SK-N-SH (cell line): ENCODE results near the gene BBIP1.

Experiments used
- EZH2phosphoT487 ChIP-seq: fragments of 200-600 bp; sonication (generic); IDR thresholded peaks from 2 replicates; pipeline ENCODE4 v1.6.1; 2017; ENCODE audit warnings: low read depth, mixed run types, mild to moderate bottlenecking, antibody characterized with exemption, moderate library complexity, borderline replicate concordance
- POLR2AphosphoS5 ChIP-seq: IDR thresholded peaks from 2 replicates; pipeline ENCODE4 v1.6.1; 2012; ENCODE audit warnings: low read depth, low read length
- SMC3 ChIP-seq: IDR thresholded peaks from 2 replicates; pipeline ENCODE4 v1.6.1; 2012; ENCODE audit warnings: low read depth, low read length, improper control_type of control experiment
- TAF1 ChIP-seq: IDR thresholded peaks from 2 replicates; pipeline ENCODE4 v1.6.1; 2012; ENCODE audit warnings: low read depth, mild to moderate bottlenecking, low read length, moderate library complexity, borderline replicate concordance
- TCF12 ChIP-seq: IDR thresholded peaks from 2 replicates; pipeline ENCODE4 v1.4.0; 2012
- TF ChIP-seq, protein P1 (sequence below): fragments of 200-600 bp; sonication (generic); IDR thresholded peaks from 2 replicates; pipeline ENCODE4 v1.6.1; 2017; ENCODE audit warnings: antibody characterized with exemption, mild to moderate bottlenecking, moderate library complexity

DNA sequence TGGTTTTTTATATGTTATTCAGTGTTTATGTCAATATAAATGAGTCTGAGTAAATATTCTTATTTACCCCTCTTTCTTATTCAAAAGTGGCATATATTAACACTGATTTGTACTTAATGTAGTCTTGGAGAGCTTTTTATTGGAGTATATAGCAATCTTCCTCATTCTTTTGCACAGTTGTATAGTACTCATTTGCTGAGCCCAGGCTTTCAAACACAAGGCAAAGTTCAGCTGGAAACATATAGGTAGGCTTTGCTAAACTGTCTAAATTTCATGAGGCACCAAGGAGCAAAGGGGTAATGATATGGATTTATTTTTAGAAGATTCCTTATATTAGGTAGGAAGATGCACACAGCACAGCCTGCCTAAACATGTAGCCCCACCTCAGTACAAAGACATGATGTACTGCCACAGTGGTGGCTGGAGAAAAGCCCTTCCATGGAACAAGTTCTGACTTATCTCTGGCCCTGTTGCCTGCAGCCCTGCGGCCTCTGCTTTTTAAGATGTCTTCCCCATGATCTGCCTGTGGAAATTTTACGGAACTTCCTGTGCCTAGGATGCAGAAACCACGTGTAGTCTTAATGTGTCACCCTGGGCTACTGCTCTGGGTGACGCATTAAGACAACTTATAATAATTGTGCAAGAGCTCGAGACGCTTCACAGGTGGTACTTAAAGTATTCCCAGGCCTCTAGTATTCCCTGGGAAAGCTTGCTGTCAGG is 56.9 kb downstream of the BBIP1 start:
- TF ChIP-seq POLR2AphosphoS5, result no peak
- TF ChIP-seq, protein P1, sequence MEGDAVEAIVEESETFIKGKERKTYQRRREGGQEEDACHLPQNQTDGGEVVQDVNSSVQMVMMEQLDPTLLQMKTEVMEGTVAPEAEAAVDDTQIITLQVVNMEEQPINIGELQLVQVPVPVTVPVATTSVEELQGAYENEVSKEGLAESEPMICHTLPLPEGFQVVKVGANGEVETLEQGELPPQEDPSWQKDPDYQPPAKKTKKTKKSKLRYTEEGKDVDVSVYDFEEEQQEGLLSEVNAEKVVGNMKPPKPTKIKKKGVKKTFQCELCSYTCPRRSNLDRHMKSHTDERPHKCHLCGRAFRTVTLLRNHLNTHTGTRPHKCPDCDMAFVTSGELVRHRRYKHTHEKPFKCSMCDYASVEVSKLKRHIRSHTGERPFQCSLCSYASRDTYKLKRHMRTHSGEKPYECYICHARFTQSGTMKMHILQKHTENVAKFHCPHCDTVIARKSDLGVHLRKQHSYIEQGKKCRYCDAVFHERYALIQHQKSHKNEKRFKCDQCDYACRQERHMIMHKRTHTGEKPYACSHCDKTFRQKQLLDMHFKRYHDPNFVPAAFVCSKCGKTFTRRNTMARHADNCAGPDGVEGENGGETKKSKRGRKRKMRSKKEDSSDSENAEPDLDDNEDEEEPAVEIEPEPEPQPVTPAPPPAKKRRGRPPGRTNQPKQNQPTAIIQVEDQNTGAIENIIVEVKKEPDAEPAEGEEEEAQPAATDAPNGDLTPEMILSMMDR, result no peak
- no peak for TF ChIP-seq EZH2phosphoT487
- TF ChIP-seq TAF1, result no peak
- no peak for TF ChIP-seq SMC3
- TF ChIP-seq TCF12, result no peak
